ENCODE measurements around the gene NBEAL2.

The NBEAL2 gene

DNA sequence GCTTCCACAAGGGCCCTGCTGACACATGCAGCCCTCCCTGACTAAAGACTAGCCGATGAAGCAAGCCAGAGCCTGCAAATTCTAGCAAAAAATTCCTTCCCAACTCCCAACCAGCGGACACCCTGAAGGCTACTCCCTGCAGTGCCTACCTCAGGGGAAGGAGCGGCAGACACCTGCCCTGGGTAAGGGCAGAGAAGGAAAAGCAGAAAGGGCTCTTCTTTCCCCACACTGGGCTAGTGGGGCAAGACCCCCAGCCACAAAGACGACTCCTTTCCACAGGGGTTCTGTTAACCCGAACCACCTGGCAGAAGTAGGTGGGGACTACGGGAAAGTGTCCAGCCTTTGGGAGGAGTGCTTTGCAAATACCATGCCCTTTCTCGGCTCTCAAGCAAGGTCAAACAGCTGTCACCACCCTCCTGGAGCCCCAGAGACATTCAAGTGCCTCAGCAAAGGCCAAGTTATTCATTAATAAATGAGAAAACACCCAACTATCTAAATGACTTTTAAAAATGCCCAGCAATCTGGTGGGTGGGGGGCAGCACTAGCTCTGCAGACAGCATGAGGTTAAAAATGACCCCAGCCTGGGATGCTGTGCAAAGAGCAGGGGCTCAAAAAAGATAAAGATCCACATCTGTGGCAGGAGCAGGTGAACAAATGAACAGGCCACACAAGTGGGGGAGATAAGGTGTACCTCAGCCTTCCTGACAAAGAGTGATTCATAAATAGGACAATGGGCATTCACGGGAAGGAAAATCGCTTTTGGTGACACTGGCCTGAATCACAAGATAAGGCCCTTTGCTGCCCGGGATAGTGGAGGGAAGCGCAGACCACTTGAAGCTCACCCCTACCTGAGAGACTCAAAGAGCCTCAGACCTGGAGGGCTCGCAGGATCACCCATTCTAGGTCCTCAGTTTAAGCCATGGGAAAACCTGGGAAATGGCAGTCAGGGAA, 36.0 kb upstream of the NBEAL2 start:
- H3K4me1 ChIP-seq (ENCODE audit: low read depth, poor library complexity, severe bottlenecking), result no peaks in the 10 kb centered on the region
- H3K27me3 ChIP-seq (ENCODE audit: insufficient read depth, low read depth), result no peaks in the 10 kb centered on the region
- H3K27ac ChIP-seq, result no peak overlapping the region
- H3K36me3 ChIP-seq (ENCODE audit: insufficient read depth), result no peaks in the 10 kb centered on the region
- no peak overlapping the region for H3K4me2 ChIP-seq
- H4K20me1 ChIP-seq (ENCODE audit: insufficient read depth), result no peaks in the 10 kb centered on the region
- H3K79me2 ChIP-seq (ENCODE audit: insufficient read depth, low read depth), result peaks cover 25% of the 10 kb centered on the region; the same call in 1 of the 2 replicates
- H3K4me3 ChIP-seq (IDR thresholded peaks at IDR 0.05; ENCODE audit: insufficient read depth, low read depth, low read length), result no peak overlapping the region
- H3K9ac ChIP-seq, result no peak overlapping the region
- no peak overlapping the region for H2AFZ ChIP-seq (ENCODE audit: low read depth)
- TF ChIP-seq CTCF (conservative IDR thresholded peaks at IDR 0.05; ENCODE audit: low read depth, low read length), result no peak

DNA sequence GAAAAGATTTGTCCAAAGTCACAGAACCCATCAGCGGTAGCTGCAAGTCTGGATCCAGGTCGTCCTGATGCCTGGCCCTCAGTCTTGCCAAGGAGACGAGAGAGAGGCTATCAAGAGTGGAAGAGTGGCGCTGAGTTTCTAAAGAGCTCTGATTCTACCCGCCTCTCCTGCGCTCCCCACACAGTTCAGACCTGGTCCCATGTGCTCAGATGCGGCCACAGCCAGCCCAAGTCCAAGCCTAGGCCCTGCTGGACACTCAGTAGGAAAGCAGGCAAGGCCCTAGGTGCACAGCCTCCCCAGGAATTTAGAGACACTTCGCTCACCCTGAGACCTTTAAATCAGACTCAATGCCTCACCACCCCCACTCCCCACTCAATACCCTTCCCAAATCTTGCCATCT, 35.3 kb upstream of the NBEAL2 start:
- H2AFZ ChIP-seq (ENCODE audit: low read depth), result no peak overlapping the region
- H3K36me3 ChIP-seq (ENCODE audit: insufficient read depth), result no peaks in the 10 kb centered on the region
- H3K4me3 ChIP-seq (IDR thresholded peaks at IDR 0.05; ENCODE audit: insufficient read depth, low read depth, low read length), result no peak overlapping the region
- no peak overlapping the region for H3K9ac ChIP-seq
- H4K20me1 ChIP-seq (ENCODE audit: insufficient read depth), result no peaks in the 10 kb centered on the region
- H3K79me2 ChIP-seq (ENCODE audit: insufficient read depth, low read depth), result peaks cover 30% of the 10 kb centered on the region; the same call in 1 of the 2 replicates
- H3K27me3 ChIP-seq (ENCODE audit: insufficient read depth, low read depth), result no peaks in the 10 kb centered on the region
- TF ChIP-seq CTCF (conservative IDR thresholded peaks at IDR 0.05; ENCODE audit: low read depth, low read length), result no peak
- H3K27ac ChIP-seq, result no peak overlapping the region
- peaks cover 3% of the 10 kb centered on the region for H3K4me1 ChIP-seq (ENCODE audit: low read depth, poor library complexity, severe bottlenecking)
- no peak overlapping the region for H3K4me2 ChIP-seq

DNA sequence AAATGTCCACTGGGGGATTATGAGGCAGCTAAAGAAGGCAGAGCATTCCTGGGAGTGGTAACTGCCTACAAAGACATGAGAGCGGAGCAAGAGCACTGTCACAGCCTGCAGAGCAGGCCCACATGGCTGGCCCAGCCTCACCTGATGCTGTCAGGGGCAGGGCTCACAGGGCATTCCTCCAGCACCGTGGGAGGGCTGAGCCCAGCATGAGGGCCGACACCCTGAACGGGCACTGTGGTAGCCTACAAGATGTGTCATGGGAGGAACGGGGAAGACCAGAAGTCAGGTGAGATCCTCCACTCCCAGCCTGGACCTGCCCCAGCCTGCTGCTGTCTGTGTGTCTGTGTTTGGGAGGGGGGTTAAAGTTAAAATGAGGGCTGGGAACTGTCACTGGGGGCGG, 33.0 kb upstream of the NBEAL2 start:
- Histone ChIP-seq H3K4me1 (ENCODE audit: low read depth, poor library complexity, severe bottlenecking) (peaks cover 16% of the 10 kb centered on the region), H3K79me2 (ENCODE audit: insufficient read depth, low read depth) (peaks cover 49% of the 10 kb centered on the region; the same call in 1 of the 2 replicates), H3K27me3 (ENCODE audit: insufficient read depth, low read depth) (no peaks in the 10 kb centered on the region), H4K20me1 (ENCODE audit: insufficient read depth) (no peaks in the 10 kb centered on the region), H3K36me3 (ENCODE audit: insufficient read depth) (no peaks in the 10 kb centered on the region), H3K9ac (no peak overlapping the region), H3K4me3 (IDR thresholded peaks at IDR 0.05; ENCODE audit: insufficient read depth, low read depth, low read length) (no peak overlapping the region), H2AFZ (ENCODE audit: low read depth) (no peak overlapping the region), H3K4me2 (no peak overlapping the region), H3K27ac (no peak overlapping the region)
- TF ChIP-seq CTCF (conservative IDR thresholded peaks at IDR 0.05; ENCODE audit: low read depth, low read length), result no peak

- no peak overlapping the region for H3K4me3 ChIP-seq (IDR thresholded peaks at IDR 0.05; ENCODE audit: insufficient read depth, low read depth, low read length)
- peaks cover 16% of the 10 kb centered on the region for H3K4me1 ChIP-seq (ENCODE audit: low read depth, poor library complexity, severe bottlenecking)
- H3K4me2 ChIP-seq, result no peak overlapping the region
- no peak overlapping the region for H2AFZ ChIP-seq (ENCODE audit: low read depth)
- TF ChIP-seq CTCF (conservative IDR thresholded peaks at IDR 0.05; ENCODE audit: low read depth, low read length), result no peak
- H3K79me2 ChIP-seq (ENCODE audit: insufficient read depth, low read depth), result peaks cover 52% of the 10 kb centered on the region; the same call in 1 of the 2 replicates
- H4K20me1 ChIP-seq (ENCODE audit: insufficient read depth), result no peaks in the 10 kb centered on the region
- H3K36me3 ChIP-seq (ENCODE audit: insufficient read depth), result no peaks in the 10 kb centered on the region
- H3K27me3 ChIP-seq (ENCODE audit: insufficient read depth, low read depth), result no peaks in the 10 kb centered on the region
- H3K9ac ChIP-seq, result no peak overlapping the region
- H3K27ac ChIP-seq, result no peak overlapping the region
Observed at GRCh38 chr3:46946856-46947545, 32.5 kb upstream of the NBEAL2 start.

Data from KMS-11 (cell line).